Measurements from ENCODE around the gene MOB2.

MOB2 gene

GRCh38 chr11:1455032-1455762, 31.4 kb downstream of the MOB2 start:
- DNase-seq = no peak

- DNase-seq = no peak
Observed at GRCh38 chr11:1454576-1454975, 32.0 kb downstream of the MOB2 start.

GRCh38 chr11:1453611-1454034, 33.0 kb downstream of the MOB2 start:
- DNase-seq = peak; percentile 53

- DNase-seq = no peak
Observed at GRCh38 chr11:1452744-1453143, 33.8 kb downstream of the MOB2 start.

GRCh38 chr11:1451781-1452470, 34.7 kb downstream of the MOB2 start:
- DNase-seq = no peak

- no peak for DNase-seq
Observed at GRCh38 chr11:1450949-1451710, 35.4 kb downstream of the MOB2 start.

- no peak for DNase-seq
Observed at GRCh38 chr11:1450344-1450875, 36.2 kb downstream of the MOB2 start.

- DNase-seq = no peak
Observed at GRCh38 chr11:1449490-1450243, 36.9 kb downstream of the MOB2 start.

- DNase-seq = no peak
Observed at GRCh38 chr11:1448882-1449281, 37.7 kb downstream of the MOB2 start.

- no peak for DNase-seq
Observed at GRCh38 chr11:1447845-1448825, 38.4 kb downstream of the MOB2 start.

GRCh38 chr11:1446623-1447022, 40.0 kb downstream of the MOB2 start:
- DNase-seq = no peak

GRCh38 chr11:1445741-1446445, 40.7 kb downstream of the MOB2 start:
- DNase-seq = no peak

GRCh38 chr11:1444823-1445422, 41.7 kb downstream of the MOB2 start:
- no peak for DNase-seq

- no peak for DNase-seq
Observed at GRCh38 chr11:1444321-1444720, 42.3 kb downstream of the MOB2 start.

- DNase-seq = no peak
Observed at GRCh38 chr11:1443737-1444136, 42.8 kb downstream of the MOB2 start.

GRCh38 chr11:1442807-1443366, 43.7 kb downstream of the MOB2 start:
- no peak for DNase-seq

- no peak for DNase-seq
Observed at GRCh38 chr11:1442163-1442562, 44.4 kb downstream of the MOB2 start.

- no peak for DNase-seq
Observed at GRCh38 chr11:1440496-1440895, 46.1 kb downstream of the MOB2 start.

GRCh38 chr11:1440066-1440465, 46.5 kb downstream of the MOB2 start:
- DNase-seq = no peak

GRCh38 chr11:1439341-1439740, 47.2 kb downstream of the MOB2 start:
- no peak for DNase-seq

All from CD4-positive, alpha-beta T cell treated with Interleukin-10 for 1 hour (primary cell).